ENCODE data around the gene FHL2.
"Not testable (repeated sequence)": the region's sequence is repeated elsewhere in the genome, so short reads cannot be mapped to it uniquely, and the experiment has no call there.

Gene FHL2

GRCh38 chr2:105431367-105432043 lies 32.7 kb upstream of the FHL2 start:
- no peak for TF ChIP-seq POLR2A (IDR thresholded peaks at IDR 0.05; ENCODE audit: low read depth, low read length)
- FAIRE-seq (no peak), DNase-seq (ENCODE audit: insufficient read length, low spot score) (no peak)

- FAIRE-seq (no peak), DNase-seq (ENCODE audit: insufficient read length, low spot score) (no peak)
- TF ChIP-seq POLR2A (IDR thresholded peaks at IDR 0.05; ENCODE audit: low read depth, low read length), result no peak
Observed at GRCh38 chr2:105428387-105429018, 29.7 kb upstream of the FHL2 start.

GRCh38 chr2:105427485-105427884 lies 28.6 kb upstream of the FHL2 start:
- FAIRE-seq (no peak), DNase-seq (ENCODE audit: insufficient read length, low spot score) (no peak)
- TF ChIP-seq POLR2A (IDR thresholded peaks at IDR 0.05; ENCODE audit: low read depth, low read length), result no peak

- FAIRE-seq, result no peak
- DNase-seq (ENCODE audit: insufficient read length, low spot score), result no peak
- TF ChIP-seq POLR2A (IDR thresholded peaks at IDR 0.05; ENCODE audit: low read depth, low read length), result no peak
Observed at GRCh38 chr2:105426626-105427292, 27.9 kb upstream of the FHL2 start.

- no peak for FAIRE-seq
- no peak for TF ChIP-seq POLR2A (IDR thresholded peaks at IDR 0.05; ENCODE audit: low read depth, low read length)
- DNase-seq (ENCODE audit: insufficient read length, low spot score), result no peak
Observed at GRCh38 chr2:105425936-105426625, 27.2 kb upstream of the FHL2 start.

GRCh38 chr2:105424836-105425235 lies 26.0 kb upstream of the FHL2 start:
- not testable (repeated sequence) for DNase-seq (ENCODE audit: insufficient read length, low spot score); FAIRE-seq

GRCh38 chr2:105422801-105423200 lies 23.9 kb upstream of the FHL2 start:
- TF ChIP-seq POLR2A (IDR thresholded peaks at IDR 0.05; ENCODE audit: low read depth, low read length), result no peak
- FAIRE-seq, result no peak

GRCh38 chr2:105421053-105421452 lies 22.2 kb upstream of the FHL2 start:
- FAIRE-seq, result no peak
- DNase-seq (ENCODE audit: insufficient read length, low spot score), result no peak
- no peak for TF ChIP-seq POLR2A (IDR thresholded peaks at IDR 0.05; ENCODE audit: low read depth, low read length)

More at GRCh38 chr2:105422801-105423200, 23.9 kb upstream of the FHL2 start:
- DNase-seq (ENCODE audit: insufficient read length, low spot score), result no peak

- no peak for FAIRE-seq
- DNase-seq (ENCODE audit: insufficient read length, low spot score), result no peak
- no peak for TF ChIP-seq POLR2A (IDR thresholded peaks at IDR 0.05; ENCODE audit: low read depth, low read length)
Observed at GRCh38 chr2:105418522-105418921, 19.7 kb upstream of the FHL2 start.

GRCh38 chr2:105417857-105418436 lies 19.1 kb upstream of the FHL2 start:
- DNase-seq (ENCODE audit: insufficient read length, low spot score), result no peak
- no peak for FAIRE-seq
- TF ChIP-seq POLR2A (IDR thresholded peaks at IDR 0.05; ENCODE audit: low read depth, low read length), result no peak

- FAIRE-seq, result no peak
- no peak for DNase-seq (ENCODE audit: insufficient read length, low spot score)
- no peak for TF ChIP-seq POLR2A (IDR thresholded peaks at IDR 0.05; ENCODE audit: low read depth, low read length)
Observed at GRCh38 chr2:105416156-105416555, 17.3 kb upstream of the FHL2 start.

- FAIRE-seq (no peak), DNase-seq (ENCODE audit: insufficient read length, low spot score) (no peak)
- TF ChIP-seq POLR2A (IDR thresholded peaks at IDR 0.05; ENCODE audit: low read depth, low read length), result no peak
Observed at GRCh38 chr2:105415007-105415406, 16.2 kb upstream of the FHL2 start.

- no peak for FAIRE-seq
- TF ChIP-seq POLR2A (IDR thresholded peaks at IDR 0.05; ENCODE audit: low read depth, low read length), result no peak
- DNase-seq (ENCODE audit: insufficient read length, low spot score), result no peak
Observed at GRCh38 chr2:105413206-105413605, 14.4 kb upstream of the FHL2 start.

- no peak for TF ChIP-seq POLR2A (IDR thresholded peaks at IDR 0.05; ENCODE audit: low read depth, low read length)
- DNase-seq (ENCODE audit: insufficient read length, low spot score) (no peak), FAIRE-seq (no peak)
Observed at GRCh38 chr2:105412584-105412983, 13.7 kb upstream of the FHL2 start.

Measured in H54 (cell line).